NB4 (cell line): ENCODE measurements around the gene COL6A2.

ENCODE experiments used
- MAX ChIP-seq: IDR thresholded peaks from 2 replicates; pipeline ENCODE4 v1.6.1; 2011; ENCODE audit warnings: low read depth, low read length
- MYC ChIP-seq: IDR thresholded peaks from 2 replicates; pipeline ENCODE4 v1.6.1; 2011; ENCODE audit warnings: low read depth, low read length
- POLR2A ChIP-seq: IDR thresholded peaks from 2 replicates; pipeline ENCODE4 v1.6.1; 2011; ENCODE audit warnings: mild to moderate bottlenecking; ENCODE audit not compliant: insufficient read length; ENCODE audit errors: extremely low read depth
- TF ChIP-seq, protein P1 (sequence below): IDR thresholded peaks from one replicate; pipeline ENCODE4 v1.5.1; 2012; ENCODE audit warnings: low read depth, low read length

DNA sequence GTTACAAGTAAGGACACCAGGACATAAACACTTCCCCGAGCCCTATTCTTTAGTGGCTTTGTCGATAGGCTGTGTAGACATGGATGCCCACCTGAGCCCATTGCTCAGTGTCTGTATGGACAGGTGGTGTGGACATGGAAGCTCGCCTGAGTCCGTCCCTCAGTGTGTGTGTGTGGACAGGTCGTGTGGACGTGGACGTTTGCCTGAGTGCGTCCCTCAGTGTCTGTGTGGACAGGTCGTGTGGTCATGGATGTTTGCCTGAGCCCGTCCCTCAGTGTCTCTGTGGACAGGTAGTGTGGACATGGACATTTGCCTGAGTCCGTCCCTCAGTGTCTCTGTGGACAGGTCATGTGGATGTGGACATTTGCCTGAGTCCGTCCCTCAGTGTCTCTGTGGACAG lies 38.7 kb upstream of the COL6A2 start:
- TF ChIP-seq POLR2A (no peak), MYC (no peak), MAX (no peak)
- TF ChIP-seq, protein P1, sequence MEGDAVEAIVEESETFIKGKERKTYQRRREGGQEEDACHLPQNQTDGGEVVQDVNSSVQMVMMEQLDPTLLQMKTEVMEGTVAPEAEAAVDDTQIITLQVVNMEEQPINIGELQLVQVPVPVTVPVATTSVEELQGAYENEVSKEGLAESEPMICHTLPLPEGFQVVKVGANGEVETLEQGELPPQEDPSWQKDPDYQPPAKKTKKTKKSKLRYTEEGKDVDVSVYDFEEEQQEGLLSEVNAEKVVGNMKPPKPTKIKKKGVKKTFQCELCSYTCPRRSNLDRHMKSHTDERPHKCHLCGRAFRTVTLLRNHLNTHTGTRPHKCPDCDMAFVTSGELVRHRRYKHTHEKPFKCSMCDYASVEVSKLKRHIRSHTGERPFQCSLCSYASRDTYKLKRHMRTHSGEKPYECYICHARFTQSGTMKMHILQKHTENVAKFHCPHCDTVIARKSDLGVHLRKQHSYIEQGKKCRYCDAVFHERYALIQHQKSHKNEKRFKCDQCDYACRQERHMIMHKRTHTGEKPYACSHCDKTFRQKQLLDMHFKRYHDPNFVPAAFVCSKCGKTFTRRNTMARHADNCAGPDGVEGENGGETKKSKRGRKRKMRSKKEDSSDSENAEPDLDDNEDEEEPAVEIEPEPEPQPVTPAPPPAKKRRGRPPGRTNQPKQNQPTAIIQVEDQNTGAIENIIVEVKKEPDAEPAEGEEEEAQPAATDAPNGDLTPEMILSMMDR: no peak
